SK-N-SH treated with all-trans-retinoic acid at 6 μM for 48 hours (cell line): ENCODE measurements around the gene NPAS2.
A peak's percentile ranks its signal among the peaks of the same experiment; 100 is the strongest.

ENCODE experiments used
- ATAC-seq: fragments of 200-7000 bp; cut with Tn5 transposase; 3 replicates; pipeline ENCODE4 v1.9.1; 2020; ENCODE audit warnings: mild to moderate bottlenecking, moderate library complexity
- ARNTL ChIP-seq: fragments of 450-650 bp; formaldehyde crosslinking; IDR thresholded peaks from 2 replicates; pipeline ENCODE4 v1.5.0; 2020; ENCODE audit warnings: low read depth, mild to moderate bottlenecking, moderate library complexity, borderline replicate concordance
- BACH2 ChIP-seq: fragments of 250-450 bp; sonication (Bioruptor Pico); IDR thresholded peaks from 2 replicates; pipeline ENCODE4 v1.9.0; 2021; ENCODE audit warnings: mild to moderate bottlenecking, borderline replicate concordance
- CREB5 ChIP-seq: fragments of 250-450 bp; sonication (Bioruptor Pico); IDR thresholded peaks from 2 replicates; pipeline ENCODE4 v1.5.1; 2020; ENCODE audit warnings: low read depth, mild to moderate bottlenecking, moderate library complexity
- CSDC2 ChIP-seq: fragments of 250-450 bp; sonication (Bioruptor Pico); IDR thresholded peaks from 2 replicates; pipeline ENCODE4 v1.5.0; 2020; ENCODE audit warnings: mild to moderate bottlenecking, moderate library complexity
- CSRNP3 ChIP-seq: fragments of 250-450 bp; sonication (Bioruptor Pico); IDR thresholded peaks from 2 replicates; pipeline ENCODE4 v1.5.1; 2021; ENCODE audit warnings: mild to moderate bottlenecking, moderate library complexity
- ESRRG ChIP-seq: fragments of 250-450 bp; sonication (Bioruptor Pico); IDR thresholded peaks from 2 replicates; pipeline ENCODE4 v1.6.1; 2021; ENCODE audit warnings: mild to moderate bottlenecking
- GLIS3 ChIP-seq: fragments of 250-450 bp; sonication (Bioruptor Pico); IDR thresholded peaks from 2 replicates; pipeline ENCODE4 v1.5.0; 2020; ENCODE audit warnings: mild to moderate bottlenecking, moderate library complexity
- ISL1 ChIP-seq: fragments of 250-450 bp; sonication (Bioruptor Pico); IDR thresholded peaks from 2 replicates; pipeline ENCODE4 v2.1.2; 2022; ENCODE audit warnings: mild to moderate bottlenecking, moderate library complexity
- POU6F1 ChIP-seq: fragments of 250-450 bp; sonication (Bioruptor Pico); IDR thresholded peaks from 2 replicates; pipeline ENCODE4 v1.8.0; 2021; ENCODE audit warnings: low read depth, mild to moderate bottlenecking, moderate library complexity, borderline replicate concordance
- PPARA ChIP-seq: fragments of 250-450 bp; sonication (Bioruptor Pico); IDR thresholded peaks from 2 replicates; pipeline ENCODE4 v1.5.0; 2020; ENCODE audit warnings: mild to moderate bottlenecking, borderline replicate concordance
- RARB ChIP-seq: fragments of 250-450 bp; sonication (Bioruptor Pico); IDR thresholded peaks from 2 replicates; pipeline ENCODE4 v1.8.0; 2021; ENCODE audit warnings: mild to moderate bottlenecking, moderate library complexity
- SNAI2 ChIP-seq: fragments of 250-450 bp; sonication (Bioruptor Pico); IDR thresholded peaks from 2 replicates; pipeline ENCODE4 v1.5.0; 2020; ENCODE audit warnings: mild to moderate bottlenecking, moderate library complexity
- TCF4 ChIP-seq: fragments of 250-450 bp; sonication (Bioruptor Pico); IDR thresholded peaks from 2 replicates; pipeline ENCODE4 v1.8.0; 2021; ENCODE audit warnings: mild to moderate bottlenecking, moderate library complexity, borderline replicate concordance
- TOX ChIP-seq: fragments of 250-450 bp; sonication (Bioruptor Pico); IDR thresholded peaks from 2 replicates; pipeline ENCODE4 v1.8.0; 2021; ENCODE audit warnings: mild to moderate bottlenecking, moderate library complexity, borderline replicate concordance
- TSHZ2 ChIP-seq: fragments of 250-450 bp; sonication (Bioruptor Pico); IDR thresholded peaks from 2 replicates; pipeline ENCODE4 v1.5.0; 2020; ENCODE audit warnings: mild to moderate bottlenecking, moderate library complexity
- ZC3H10 ChIP-seq: fragments of 250-450 bp; sonication (Bioruptor Pico); IDR thresholded peaks from 2 replicates; pipeline ENCODE4 v1.5.1; 2021; ENCODE audit warnings: mild to moderate bottlenecking, moderate library complexity
- ZFP3 ChIP-seq: fragments of 250-450 bp; sonication (Bioruptor Pico); IDR thresholded peaks from 2 replicates; pipeline ENCODE4 v1.5.0; 2020; ENCODE audit warnings: mild to moderate bottlenecking, moderate library complexity
- ZFP30 ChIP-seq: fragments of 450-650 bp; formaldehyde crosslinking; IDR thresholded peaks from 2 replicates; pipeline ENCODE4 v1.5.0; 2022; ENCODE audit warnings: mild to moderate bottlenecking, moderate library complexity
- ZNF565 ChIP-seq: fragments of 450-650 bp; formaldehyde crosslinking; conservative IDR thresholded peaks from 2 replicates; pipeline ENCODE4 v1.5.0; 2020; ENCODE audit warnings: low read depth, mild to moderate bottlenecking, moderate library complexity
- ZNF70 ChIP-seq: fragments of 450-650 bp; formaldehyde crosslinking; IDR thresholded peaks from 2 replicates; pipeline ENCODE4 v1.5.0; 2020; ENCODE audit warnings: mild to moderate bottlenecking, moderate library complexity
- TF ChIP-seq, protein P1 (sequence below): fragments of 250-450 bp; sonication (Bioruptor Pico); IDR thresholded peaks from 2 replicates; pipeline ENCODE4 v1.8.0; 2020; ENCODE audit warnings: mild to moderate bottlenecking, moderate library complexity, borderline replicate concordance

NPAS2 gene

GRCh38 chr2:100982431-100982861 is 162.5 kb downstream of the NPAS2 start (continued):
- TF ChIP-seq TSHZ2 (CRISPR knock-in tag) (no peak), TOX (CRISPR knock-in tag) (no peak), POU6F1 (CRISPR knock-in tag) (no peak), BACH2 (CRISPR knock-in tag) (no peak), ISL1 (CRISPR knock-in tag) (no peak), SNAI2 (no peak), ZFP30 (CRISPR knock-in tag) (no peak)
- TF ChIP-seq, all 23 proteins: peak for 0

- TF ChIP-seq PPARA (CRISPR knock-in tag): no peak
- TF ChIP-seq ARNTL: no peak
- TF ChIP-seq GLIS3: no peak
- no peak for TF ChIP-seq CREB5 (CRISPR knock-in tag)
- no peak for TF ChIP-seq ESRRG (CRISPR knock-in tag)
- no peak for TF ChIP-seq CSRNP3 (CRISPR knock-in tag)
- no peak for TF ChIP-seq ZNF565 (CRISPR knock-in tag)
- TF ChIP-seq, protein P1, sequence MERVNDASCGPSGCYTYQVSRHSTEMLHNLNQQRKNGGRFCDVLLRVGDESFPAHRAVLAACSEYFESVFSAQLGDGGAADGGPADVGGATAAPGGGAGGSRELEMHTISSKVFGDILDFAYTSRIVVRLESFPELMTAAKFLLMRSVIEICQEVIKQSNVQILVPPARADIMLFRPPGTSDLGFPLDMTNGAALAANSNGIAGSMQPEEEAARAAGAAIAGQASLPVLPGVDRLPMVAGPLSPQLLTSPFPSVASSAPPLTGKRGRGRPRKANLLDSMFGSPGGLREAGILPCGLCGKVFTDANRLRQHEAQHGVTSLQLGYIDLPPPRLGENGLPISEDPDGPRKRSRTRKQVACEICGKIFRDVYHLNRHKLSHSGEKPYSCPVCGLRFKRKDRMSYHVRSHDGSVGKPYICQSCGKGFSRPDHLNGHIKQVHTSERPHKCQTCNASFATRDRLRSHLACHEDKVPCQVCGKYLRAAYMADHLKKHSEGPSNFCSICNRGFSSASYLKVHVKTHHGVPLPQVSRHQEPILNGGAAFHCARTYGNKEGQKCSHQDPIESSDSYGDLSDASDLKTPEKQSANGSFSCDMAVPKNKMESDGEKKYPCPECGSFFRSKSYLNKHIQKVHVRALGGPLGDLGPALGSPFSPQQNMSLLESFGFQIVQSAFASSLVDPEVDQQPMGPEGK (CRISPR knock-in tag): no peak
- no peak for TF ChIP-seq ZNF70 (CRISPR knock-in tag)
- no peak for TF ChIP-seq ISL1 (CRISPR knock-in tag)
- no peak for TF ChIP-seq RARB (CRISPR knock-in tag)
- TF ChIP-seq TCF4 (CRISPR knock-in tag): no peak
- TF ChIP-seq CSDC2 (CRISPR knock-in tag): no peak
- TF ChIP-seq POU6F1 (CRISPR knock-in tag): no peak
- no peak for TF ChIP-seq BACH2 (CRISPR knock-in tag)
- no peak for ATAC-seq
These were observed 163.3 kb downstream of the NPAS2 start for GRCh38 chr2:100983201-100983600.

DNA sequence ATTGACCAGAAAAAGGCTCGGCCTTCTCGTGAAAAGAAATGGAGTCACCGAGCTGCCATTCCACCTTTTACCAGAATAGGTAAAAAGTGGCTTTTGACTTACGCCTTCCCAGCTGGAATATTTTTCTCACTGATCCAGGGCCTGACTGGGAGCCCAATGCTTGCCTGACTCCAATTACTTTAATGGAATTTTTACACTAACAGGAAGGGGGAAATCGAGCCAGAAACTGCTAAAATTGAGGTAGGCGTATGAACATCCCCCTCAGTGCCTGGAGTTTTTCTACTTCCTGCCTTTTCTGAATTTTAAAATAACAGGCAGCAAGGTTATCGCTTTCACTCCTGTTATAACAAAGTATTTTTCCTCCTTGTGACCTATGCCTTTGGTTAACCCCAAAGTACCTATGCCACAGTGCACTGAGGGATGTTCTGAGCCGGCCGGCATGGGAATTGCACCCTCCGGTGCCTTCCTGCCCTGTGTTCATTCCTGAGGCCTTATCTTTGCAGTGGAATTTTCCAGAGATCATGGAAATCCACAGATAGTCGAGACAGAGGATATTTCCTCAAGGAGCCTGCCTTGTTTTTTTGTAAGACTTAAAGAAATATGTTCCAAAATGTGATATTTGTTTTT is 163.9 kb downstream of the NPAS2 start:
- peak; percentile 35; the same call in 1 of the 3 replicates for ATAC-seq
- no peak for TF ChIP-seq BACH2 (CRISPR knock-in tag)
- TF ChIP-seq TCF4 (CRISPR knock-in tag): no peak
- no peak for TF ChIP-seq POU6F1 (CRISPR knock-in tag)
- TF ChIP-seq ZFP30 (CRISPR knock-in tag): no peak
- TF ChIP-seq ESRRG (CRISPR knock-in tag): no peak
- TF ChIP-seq ZFP3 (CRISPR knock-in tag): no peak
- no peak for TF ChIP-seq ZC3H10 (CRISPR knock-in tag)
- no peak for TF ChIP-seq TOX (CRISPR knock-in tag)
- TF ChIP-seq, all 23 proteins: peak for 0
